Panc1 (cell line): ENCODE measurements around the gene GPRC6A. TPM values are rescaled to one million over a fixed set of nuclear protein-coding genes. Genes with fewer than 3 reads are reported as not detected.

Source experiments
- ATAC-seq: fragments of 200-7000 bp; cut with Tn5 transposase; 2 replicates; pipeline ENCODE4 v1.9.1; 2020; ENCODE audit warnings: mild to moderate bottlenecking, moderate library complexity
- BruUV-seq: library from RNA; stranded (reverse); fragments of 400-500 nt; replicated peaks from 2 replicates; lab custom pipeline; 2021; lab: Mats Ljungman, UMichigan
- CTCF ChIA-PET: fragments of 300-600 bp; sonication (Branson Sonifier 250); formaldehyde crosslinking; loops from one replicate; lab custom pipeline; 2022; ENCODE audit warnings: antibody characterized with exemption; lab: Charles Lee
- POLR2A ChIA-PET: fragments of 300-600 bp; sonication (Branson Sonifier 250); formaldehyde crosslinking; loops from one replicate; lab custom pipeline; 2022; ENCODE audit warnings: antibody characterized with exemption; lab: Charles Lee
- DNase-seq: peaks from one replicate; pipeline ENCODE4 v3.0.0-alpha.2; 2010; ENCODE audit warnings: low read depth, low spot score
- H3K27ac ChIP-seq: 2 replicates; pipeline ENCODE4 v1.5.1; 2011; ENCODE audit warnings: mild to moderate bottlenecking, low read length, inconsistent platforms
- H3K27me3 ChIP-seq: fragments of 200-500 bp; sonication (Bioruptor generic); 2 replicates; pipeline ENCODE4 v1.6.0; 2014; ENCODE audit warnings: low read length, inconsistent platforms; ENCODE audit not compliant: control insufficient read depth, insufficient read depth
- H3K36me3 ChIP-seq: fragments of 200-500 bp; sonication (Bioruptor generic); 2 replicates; pipeline ENCODE4 v1.5.1; 2014; ENCODE audit warnings: inconsistent platforms, mild to moderate bottlenecking, low read length, moderate library complexity; ENCODE audit not compliant: control insufficient read depth, insufficient read depth
- H3K4me1 ChIP-seq: 2 replicates; pipeline ENCODE4 v1.5.1; 2011; ENCODE audit warnings: inconsistent platforms, mild to moderate bottlenecking, low read length, moderate library complexity; ENCODE audit not compliant: control insufficient read depth, insufficient read depth
- H3K4me3 ChIP-seq, 2 experiments: 2 replicates each; pipeline ENCODE4 v1.5.1; 2011 to 2012; ENCODE audit warnings: low read depth in 2 of 2, low read length in 2 of 2, mild to moderate bottlenecking in 2 of 2, inconsistent platforms in 1 of 2, moderate library complexity in 1 of 2
- H3K9me3 ChIP-seq: fragments of 200-500 bp; sonication (Bioruptor generic); 2 replicates; pipeline ENCODE4 v1.5.1; 2014; ENCODE audit warnings: low read depth, mild to moderate bottlenecking, inconsistent platforms, low read length, moderate library complexity; ENCODE audit not compliant: control insufficient read depth, insufficient read depth
- POLR2AphosphoS5 ChIP-seq: IDR thresholded peaks from 2 replicates; pipeline ENCODE4 v1.6.1; 2012; ENCODE audit warnings: mild to moderate bottlenecking, low read depth, low read length, moderate library complexity
- SIN3A ChIP-seq: IDR thresholded peaks from 2 replicates; pipeline ENCODE4 v1.6.1; 2012; ENCODE audit warnings: low read depth, mild to moderate bottlenecking, low read length, moderate library complexity, borderline replicate concordance; ENCODE audit not compliant: insufficient read depth
- TCF7L2 ChIP-seq: IDR thresholded peaks from 2 replicates; pipeline ENCODE4 v1.6.1; 2011; ENCODE audit warnings: mild to moderate bottlenecking, low read depth, low read length, inconsistent platforms
- in situ Hi-C: cut with HindIII; loops from 2 replicates; pipeline ENCODE4 v1.10.0; 2016; ENCODE audit warnings: low sequenced_read_pairs, low pct_unique_long_range_greater_than_20kb
- intact Hi-C: fragments of 100-400 bp; cut with micrococcal nuclease; formaldehyde crosslinking; loops from one replicate; pipeline ENCODE4 v1.10.0; 2022; ENCODE audit not compliant: unreplicated experiment
- total RNA-seq: library from RNA; stranded (reverse); gene quantifications from one replicate; pipeline ENCODE4 v1.2.1, GENCODE V29; 2021; ENCODE audit not compliant: unreplicated experiment
- TF ChIP-seq, protein P1 (sequence below): fragments of 450-650 bp; IDR thresholded peaks from 2 replicates; pipeline ENCODE4 v1.5.1; 2017; ENCODE audit warnings: mild to moderate bottlenecking
- TF ChIP-seq, protein P2 (sequence below), 2 experiments: IDR thresholded peaks; 2 replicates each; pipeline ENCODE4 v1.6.1; 2011 to 2012; ENCODE audit warnings: low read depth in 2 of 2, control low read depth in 1 of 2, low read length in 1 of 2, mild to moderate bottlenecking in 1 of 2, moderate library complexity in 1 of 2; ENCODE audit not compliant: insufficient read depth in 1 of 2

The GPRC6A gene
- total RNA-seq, 1 experiment from 2014 or later: not detected

DNA sequence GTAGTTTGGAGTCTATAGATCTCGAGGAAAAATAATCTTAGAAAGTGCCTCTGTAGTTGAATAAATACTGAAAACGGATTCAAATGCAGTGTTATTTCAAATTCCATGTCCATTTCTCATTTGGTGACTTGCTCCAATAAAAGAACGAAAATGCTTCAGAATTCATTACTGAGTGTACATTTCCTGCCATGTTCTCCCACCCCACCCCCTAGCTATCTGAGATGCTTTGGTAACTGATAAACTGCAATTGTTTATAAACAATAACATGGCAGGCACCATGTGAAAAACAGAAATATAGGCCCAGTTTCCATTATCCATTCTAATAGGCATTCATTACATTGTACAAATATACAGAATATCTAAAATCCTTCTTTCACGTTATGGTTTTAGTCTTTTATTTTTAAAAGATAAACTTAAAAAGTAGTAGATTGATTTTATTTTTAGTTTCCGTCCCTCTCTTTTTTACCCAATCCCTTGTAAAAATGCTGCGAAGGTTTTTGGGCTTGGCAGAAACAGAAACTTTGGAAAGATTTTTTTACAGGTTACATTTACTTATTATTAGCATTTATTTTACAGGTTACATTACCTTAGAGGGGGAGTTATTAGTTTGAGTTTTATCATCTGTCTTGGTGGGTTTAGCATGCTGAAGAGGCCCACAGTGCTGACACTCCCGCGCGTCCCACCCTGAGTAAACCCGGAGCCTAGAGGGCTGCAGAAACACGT lies 64.8 kb downstream of the GPRC6A start:
- DNase-seq (no peak), ATAC-seq (no peak)
- ChIA-PET POLR2A (no interaction called here), CTCF (no interaction called here)
- no peaks in the 10 kb centered on the region for H3K4me1 ChIP-seq
- no peak overlapping the region for H3K4me3 ChIP-seq
- H3K36me3 ChIP-seq: no peaks in the 10 kb centered on the region
- no peak overlapping the region for H3K27ac ChIP-seq
- intact Hi-C loops: no loop called here
- TF ChIP-seq, protein P1, sequence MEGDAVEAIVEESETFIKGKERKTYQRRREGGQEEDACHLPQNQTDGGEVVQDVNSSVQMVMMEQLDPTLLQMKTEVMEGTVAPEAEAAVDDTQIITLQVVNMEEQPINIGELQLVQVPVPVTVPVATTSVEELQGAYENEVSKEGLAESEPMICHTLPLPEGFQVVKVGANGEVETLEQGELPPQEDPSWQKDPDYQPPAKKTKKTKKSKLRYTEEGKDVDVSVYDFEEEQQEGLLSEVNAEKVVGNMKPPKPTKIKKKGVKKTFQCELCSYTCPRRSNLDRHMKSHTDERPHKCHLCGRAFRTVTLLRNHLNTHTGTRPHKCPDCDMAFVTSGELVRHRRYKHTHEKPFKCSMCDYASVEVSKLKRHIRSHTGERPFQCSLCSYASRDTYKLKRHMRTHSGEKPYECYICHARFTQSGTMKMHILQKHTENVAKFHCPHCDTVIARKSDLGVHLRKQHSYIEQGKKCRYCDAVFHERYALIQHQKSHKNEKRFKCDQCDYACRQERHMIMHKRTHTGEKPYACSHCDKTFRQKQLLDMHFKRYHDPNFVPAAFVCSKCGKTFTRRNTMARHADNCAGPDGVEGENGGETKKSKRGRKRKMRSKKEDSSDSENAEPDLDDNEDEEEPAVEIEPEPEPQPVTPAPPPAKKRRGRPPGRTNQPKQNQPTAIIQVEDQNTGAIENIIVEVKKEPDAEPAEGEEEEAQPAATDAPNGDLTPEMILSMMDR: no peak
- TF ChIP-seq POLR2AphosphoS5 (no peak), SIN3A (no peak), TCF7L2 (no peak)
- TF ChIP-seq, protein P2, sequence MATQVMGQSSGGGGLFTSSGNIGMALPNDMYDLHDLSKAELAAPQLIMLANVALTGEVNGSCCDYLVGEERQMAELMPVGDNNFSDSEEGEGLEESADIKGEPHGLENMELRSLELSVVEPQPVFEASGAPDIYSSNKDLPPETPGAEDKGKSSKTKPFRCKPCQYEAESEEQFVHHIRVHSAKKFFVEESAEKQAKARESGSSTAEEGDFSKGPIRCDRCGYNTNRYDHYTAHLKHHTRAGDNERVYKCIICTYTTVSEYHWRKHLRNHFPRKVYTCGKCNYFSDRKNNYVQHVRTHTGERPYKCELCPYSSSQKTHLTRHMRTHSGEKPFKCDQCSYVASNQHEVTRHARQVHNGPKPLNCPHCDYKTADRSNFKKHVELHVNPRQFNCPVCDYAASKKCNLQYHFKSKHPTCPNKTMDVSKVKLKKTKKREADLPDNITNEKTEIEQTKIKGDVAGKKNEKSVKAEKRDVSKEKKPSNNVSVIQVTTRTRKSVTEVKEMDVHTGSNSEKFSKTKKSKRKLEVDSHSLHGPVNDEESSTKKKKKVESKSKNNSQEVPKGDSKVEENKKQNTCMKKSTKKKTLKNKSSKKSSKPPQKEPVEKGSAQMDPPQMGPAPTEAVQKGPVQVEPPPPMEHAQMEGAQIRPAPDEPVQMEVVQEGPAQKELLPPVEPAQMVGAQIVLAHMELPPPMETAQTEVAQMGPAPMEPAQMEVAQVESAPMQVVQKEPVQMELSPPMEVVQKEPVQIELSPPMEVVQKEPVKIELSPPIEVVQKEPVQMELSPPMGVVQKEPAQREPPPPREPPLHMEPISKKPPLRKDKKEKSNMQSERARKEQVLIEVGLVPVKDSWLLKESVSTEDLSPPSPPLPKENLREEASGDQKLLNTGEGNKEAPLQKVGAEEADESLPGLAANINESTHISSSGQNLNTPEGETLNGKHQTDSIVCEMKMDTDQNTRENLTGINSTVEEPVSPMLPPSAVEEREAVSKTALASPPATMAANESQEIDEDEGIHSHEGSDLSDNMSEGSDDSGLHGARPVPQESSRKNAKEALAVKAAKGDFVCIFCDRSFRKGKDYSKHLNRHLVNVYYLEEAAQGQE (IDR thresholded peaks at IDR 0.05; ENCODE audit: insufficient read depth in 1 of 2, low read depth in 2 of 2, low read length in 1 of 2): no peak
- in situ Hi-C loops: no loop called here
- BruUV-seq: no TSS peak
- H3K9me3 ChIP-seq: no peaks in the 10 kb centered on the region
- peaks cover 12% of the 10 kb centered on the region; the same call in 1 of the 2 replicates for H3K27me3 ChIP-seq

DNA sequence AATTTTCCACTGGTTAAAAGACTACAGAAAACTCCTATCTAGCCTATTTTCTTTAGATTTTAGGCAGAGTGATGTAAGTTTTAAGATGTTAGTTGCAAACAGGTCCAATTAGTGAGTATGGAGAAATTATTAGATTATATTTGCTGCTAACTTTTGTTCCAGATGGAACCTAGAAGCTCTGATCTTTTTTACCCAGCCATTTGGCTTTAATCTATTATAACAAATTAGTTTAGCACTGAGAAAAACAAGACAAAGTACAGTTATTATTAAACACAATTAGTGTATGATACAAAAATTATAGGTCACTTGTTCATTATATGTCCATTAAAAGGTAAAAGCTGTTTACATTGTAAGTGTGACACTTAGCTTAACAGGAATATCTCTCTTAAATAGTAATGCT lies 65.8 kb downstream of the GPRC6A start:
- no peaks in the 10 kb centered on the region for H3K9me3 ChIP-seq
- ChIA-PET CTCF (no interaction called here), POLR2A (no interaction called here)
- DNase-seq (no peak), ATAC-seq (no peak)
- H3K36me3 ChIP-seq: no peaks in the 10 kb centered on the region
- in situ Hi-C loops: no loop called here
- H3K4me3 ChIP-seq: no peak overlapping the region
- intact Hi-C loops: no loop called here
- no peaks in the 10 kb centered on the region for H3K4me1 ChIP-seq
- peaks cover 12% of the 10 kb centered on the region; the same call in 1 of the 2 replicates for H3K27me3 ChIP-seq
- H3K27ac ChIP-seq: no peak overlapping the region
- BruUV-seq: no TSS peak
- TF ChIP-seq, protein P1: no peak
- TF ChIP-seq SIN3A: no peak
